Measurements from ENCODE around the gene RFX4. TPM values are rescaled to one million over a fixed set of nuclear protein-coding genes. Genes with fewer than 3 reads are reported as not detected.

Gene RFX4
- total and polyA plus RNA-seq, 3 donors from 2014 or later, result 52.7 to 217 (median 86.4) TPM

DNA sequence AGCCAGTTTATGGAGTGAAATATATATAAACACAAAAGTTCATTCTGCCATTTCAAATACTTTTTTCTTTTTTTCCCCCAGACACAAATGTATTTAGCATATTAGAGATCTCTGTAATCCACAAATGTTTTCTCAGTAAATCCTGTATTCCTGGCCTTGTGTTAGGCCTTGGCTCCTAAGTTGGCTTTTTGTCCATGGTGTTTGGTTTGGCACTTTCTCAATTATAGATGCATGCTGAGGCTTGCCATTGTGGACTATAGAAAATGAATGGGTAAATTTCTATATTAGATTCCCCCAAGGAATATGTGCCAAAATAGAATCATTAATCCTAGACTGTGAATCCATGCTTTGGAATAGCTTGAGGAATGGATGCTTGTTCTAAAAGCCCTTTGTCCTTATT lies 208.7 kb downstream of the RFX4 start:
- Histone ChIP-seq H3K4me3 (no peak overlapping the region), H3K27ac (no peak overlapping the region), H3K36me3 (ENCODE audit: low read depth, missing control alignments) (no peaks in the 10 kb centered on the region), H3K4me1 (no peaks in the 10 kb centered on the region), H3K9me3 (no peaks in the 10 kb centered on the region), H3K27me3 (no peaks in the 10 kb centered on the region)
- no peak for DNase-seq
- TF ChIP-seq POLR2A (IDR thresholded peaks at IDR 0.05), result no peak
- TF ChIP-seq, protein P1, sequence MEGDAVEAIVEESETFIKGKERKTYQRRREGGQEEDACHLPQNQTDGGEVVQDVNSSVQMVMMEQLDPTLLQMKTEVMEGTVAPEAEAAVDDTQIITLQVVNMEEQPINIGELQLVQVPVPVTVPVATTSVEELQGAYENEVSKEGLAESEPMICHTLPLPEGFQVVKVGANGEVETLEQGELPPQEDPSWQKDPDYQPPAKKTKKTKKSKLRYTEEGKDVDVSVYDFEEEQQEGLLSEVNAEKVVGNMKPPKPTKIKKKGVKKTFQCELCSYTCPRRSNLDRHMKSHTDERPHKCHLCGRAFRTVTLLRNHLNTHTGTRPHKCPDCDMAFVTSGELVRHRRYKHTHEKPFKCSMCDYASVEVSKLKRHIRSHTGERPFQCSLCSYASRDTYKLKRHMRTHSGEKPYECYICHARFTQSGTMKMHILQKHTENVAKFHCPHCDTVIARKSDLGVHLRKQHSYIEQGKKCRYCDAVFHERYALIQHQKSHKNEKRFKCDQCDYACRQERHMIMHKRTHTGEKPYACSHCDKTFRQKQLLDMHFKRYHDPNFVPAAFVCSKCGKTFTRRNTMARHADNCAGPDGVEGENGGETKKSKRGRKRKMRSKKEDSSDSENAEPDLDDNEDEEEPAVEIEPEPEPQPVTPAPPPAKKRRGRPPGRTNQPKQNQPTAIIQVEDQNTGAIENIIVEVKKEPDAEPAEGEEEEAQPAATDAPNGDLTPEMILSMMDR (IDR thresholded peaks at IDR 0.05), result no peak
- intact Hi-C loops (cut with DNase I; ENCODE audit: low total_unique reads), result no loop called here

DNA sequence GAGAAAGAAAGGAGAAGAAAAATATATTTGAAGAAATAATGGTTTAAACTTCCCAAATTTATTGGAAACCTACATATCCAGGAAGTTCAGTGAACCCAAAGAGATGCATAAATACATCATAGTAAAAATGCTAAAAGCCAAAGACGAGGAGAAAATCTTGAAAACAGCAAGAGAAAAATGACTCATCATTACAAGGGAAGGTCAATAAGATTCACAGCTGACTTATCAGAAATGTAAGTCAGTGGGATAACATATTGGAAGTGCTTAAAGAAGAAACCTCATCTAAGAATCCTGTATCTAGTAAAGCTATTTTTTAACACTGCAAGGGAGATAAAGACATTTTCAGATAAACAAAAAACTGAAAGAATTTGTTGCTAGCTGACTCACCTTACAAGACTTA lies 211.6 kb downstream of the RFX4 start:
- intact Hi-C loops (cut with DNase I; ENCODE audit: low total_unique reads), result no loop called here
- Histone ChIP-seq H3K36me3 (ENCODE audit: low read depth, missing control alignments) (no peaks in the 10 kb centered on the region), H3K9me3 (no peaks in the 10 kb centered on the region), H3K27me3 (no peaks in the 10 kb centered on the region), H3K4me1 (no peaks in the 10 kb centered on the region), H3K27ac (no peak overlapping the region), H3K4me3 (no peak overlapping the region)
- TF ChIP-seq, protein P1 (IDR thresholded peaks at IDR 0.05), result no peak
- DNase-seq, result no peak
- WGBS, 2 donors, result 88 to 89% methylated on average over 1 of the region's 1 CpG

GRCh38 chr12:106801167-106801708 lies 218.4 kb downstream of the RFX4 start:
- no peak for DNase-seq
- TF ChIP-seq, protein P1 (IDR thresholded peaks at IDR 0.05), result no peak
- no peak for TF ChIP-seq POLR2A (IDR thresholded peaks at IDR 0.05)
- Histone ChIP-seq H3K27me3 (no peaks in the 10 kb centered on the region), H3K4me1 (no peaks in the 10 kb centered on the region), H3K9me3 (no peaks in the 10 kb centered on the region), H3K36me3 (ENCODE audit: low read depth, missing control alignments) (no peaks in the 10 kb centered on the region), H3K27ac (no peak overlapping the region), H3K4me3 (no peak overlapping the region)
- intact Hi-C loops (cut with DNase I; ENCODE audit: low total_unique reads), result no loop called here
- WGBS, 2 donors, result 47 to 60% methylated on average over 1 of the region's 1 CpG

DNA sequence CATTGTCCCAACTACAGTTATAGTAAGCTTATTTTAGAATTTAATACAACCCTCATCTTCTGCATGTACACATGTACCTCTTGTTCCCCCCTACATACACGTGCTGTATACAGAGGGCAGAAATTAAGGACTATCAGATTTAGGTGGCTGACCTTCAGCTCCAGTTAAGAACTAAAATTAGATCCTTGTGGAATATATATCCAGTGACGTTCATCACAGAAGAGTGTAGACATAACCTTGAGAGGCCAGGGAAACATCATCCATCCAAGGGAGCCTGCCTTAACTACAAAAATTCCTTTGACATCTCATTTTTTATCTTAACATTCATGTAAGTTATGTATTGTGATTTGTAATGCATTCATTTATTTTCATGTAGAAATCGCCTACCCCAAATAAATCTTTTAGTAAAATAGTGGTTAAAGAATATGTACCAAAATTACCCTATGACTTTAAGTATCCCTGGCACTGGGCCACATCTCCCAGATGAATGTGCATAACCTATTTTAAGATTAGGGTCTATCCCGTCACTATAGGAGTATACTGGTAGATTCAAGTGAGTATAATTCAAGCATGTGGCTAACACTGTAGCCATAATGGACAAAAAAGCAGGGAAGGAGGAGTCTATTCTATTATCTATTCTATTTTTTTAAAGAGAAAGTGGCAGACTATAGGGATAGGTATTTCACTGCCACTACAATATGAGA lies 219.2 kb downstream of the RFX4 start:
- Histone ChIP-seq H3K27ac (no peak overlapping the region), H3K36me3 (ENCODE audit: low read depth, missing control alignments) (no peaks in the 10 kb centered on the region), H3K4me1 (no peaks in the 10 kb centered on the region), H3K9me3 (no peaks in the 10 kb centered on the region), H3K4me3 (no peak overlapping the region), H3K27me3 (no peaks in the 10 kb centered on the region)
- intact Hi-C loops (cut with DNase I; ENCODE audit: low total_unique reads), result no loop called here
- no peak for DNase-seq
- TF ChIP-seq, protein P1 (IDR thresholded peaks at IDR 0.05), result no peak
- no peak for TF ChIP-seq POLR2A (IDR thresholded peaks at IDR 0.05)
- 68 to 74% methylated on average over 4 of the region's 4 CpGs for WGBS, 2 donors

DNA sequence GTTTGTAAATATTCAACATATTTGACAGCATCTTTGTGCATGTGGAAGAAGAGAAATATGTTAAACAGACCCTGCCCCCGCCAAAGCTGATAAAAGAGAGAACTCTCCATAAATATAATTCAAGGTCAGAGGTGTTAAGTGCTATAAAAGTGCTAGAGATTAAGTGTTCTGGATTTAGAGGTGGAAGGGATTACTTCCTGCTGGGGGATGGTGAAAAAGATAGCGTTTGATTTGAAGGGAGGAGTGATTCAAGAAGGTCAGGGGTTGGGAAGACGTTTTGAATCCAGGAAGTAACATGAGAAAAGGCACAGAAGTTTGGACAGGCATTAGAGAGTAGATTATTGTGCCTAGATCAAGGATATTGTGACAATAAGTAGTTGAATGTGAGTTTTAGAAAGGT lies 221.9 kb downstream of the RFX4 start:
- no peak overlapping the region for H3K27ac ChIP-seq
- no peaks in the 10 kb centered on the region for H3K4me1 ChIP-seq
- intact Hi-C loops (cut with DNase I; ENCODE audit: low total_unique reads), result no loop called here
- WGBS, 2 donors, result 45 to 51% methylated on average over 3 of the region's 3 CpGs
- no peaks in the 10 kb centered on the region for H3K36me3 ChIP-seq (ENCODE audit: low read depth, missing control alignments)
- H3K4me3 ChIP-seq, result no peak overlapping the region
- TF ChIP-seq, protein P1 (IDR thresholded peaks at IDR 0.05), result no peak
- TF ChIP-seq POLR2A (IDR thresholded peaks at IDR 0.05), result no peak
- no peaks in the 10 kb centered on the region for H3K9me3 ChIP-seq
- no peaks in the 10 kb centered on the region for H3K27me3 ChIP-seq
- DNase-seq, result no peak

Measured in testis (tissue), 3 donors.